Measurements from ENCODE around the gene ALOX15.
"Not testable (repeated sequence)": the region's sequence is repeated elsewhere in the genome, so short reads cannot be mapped to it uniquely, and the experiment has no call there.

ALOX15 gene

DNA sequence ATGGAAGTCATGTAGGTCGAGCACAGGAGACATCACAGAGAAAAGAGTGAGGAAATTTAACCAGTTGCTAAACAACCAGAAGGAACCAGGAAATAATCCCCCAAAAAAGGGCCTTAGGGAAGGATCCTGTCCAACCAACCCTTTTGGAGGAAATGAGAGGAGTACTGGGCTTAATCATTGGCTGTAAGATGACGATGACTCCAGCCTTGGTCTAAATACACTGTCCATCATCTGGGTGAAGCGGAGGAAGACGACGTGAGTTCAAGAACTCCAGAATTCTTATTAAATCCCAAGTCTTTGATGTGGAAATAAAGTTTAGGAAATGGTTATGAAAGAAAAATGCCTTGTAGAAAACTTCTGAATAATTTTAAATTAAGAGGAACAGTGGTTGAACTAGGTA, 11.5 kb upstream of the ALOX15 start:
- no peak for DNase-seq (ENCODE audit: low spot score)

GRCh38 chr17:4648741-4649140, 7.3 kb upstream of the ALOX15 start:
- DNase-seq (ENCODE audit: low spot score) = no peak

- DNase-seq (ENCODE audit: low spot score) = no peak
Measured at GRCh38 chr17:4645642-4646041, 4.2 kb upstream of the ALOX15 start.

- DNase-seq (ENCODE audit: low spot score) = no peak
Measured at GRCh38 chr17:4643676-4644075, 2.2 kb upstream of the ALOX15 start.

DNA sequence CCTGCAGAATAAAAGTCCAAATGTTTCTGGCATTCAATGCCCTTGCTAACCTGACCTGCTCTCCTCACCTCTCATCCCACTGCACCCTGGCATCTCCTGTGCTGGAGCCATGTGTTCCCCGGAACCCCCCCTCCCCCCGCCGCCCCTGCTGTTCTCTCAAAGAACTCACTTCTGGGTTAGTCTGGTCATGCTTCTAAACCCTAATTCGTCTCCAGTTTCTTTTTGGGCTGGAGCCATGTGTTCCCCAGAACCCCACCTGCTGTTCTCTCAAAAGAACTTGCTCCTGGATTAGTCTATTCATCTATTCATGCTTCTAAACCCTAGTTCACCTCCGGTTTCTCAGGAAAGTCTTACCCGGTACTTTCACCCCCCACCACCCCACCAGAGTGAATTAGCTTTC, 808 bp upstream of the ALOX15 start:
- no peak for DNase-seq (ENCODE audit: low spot score)

DNA sequence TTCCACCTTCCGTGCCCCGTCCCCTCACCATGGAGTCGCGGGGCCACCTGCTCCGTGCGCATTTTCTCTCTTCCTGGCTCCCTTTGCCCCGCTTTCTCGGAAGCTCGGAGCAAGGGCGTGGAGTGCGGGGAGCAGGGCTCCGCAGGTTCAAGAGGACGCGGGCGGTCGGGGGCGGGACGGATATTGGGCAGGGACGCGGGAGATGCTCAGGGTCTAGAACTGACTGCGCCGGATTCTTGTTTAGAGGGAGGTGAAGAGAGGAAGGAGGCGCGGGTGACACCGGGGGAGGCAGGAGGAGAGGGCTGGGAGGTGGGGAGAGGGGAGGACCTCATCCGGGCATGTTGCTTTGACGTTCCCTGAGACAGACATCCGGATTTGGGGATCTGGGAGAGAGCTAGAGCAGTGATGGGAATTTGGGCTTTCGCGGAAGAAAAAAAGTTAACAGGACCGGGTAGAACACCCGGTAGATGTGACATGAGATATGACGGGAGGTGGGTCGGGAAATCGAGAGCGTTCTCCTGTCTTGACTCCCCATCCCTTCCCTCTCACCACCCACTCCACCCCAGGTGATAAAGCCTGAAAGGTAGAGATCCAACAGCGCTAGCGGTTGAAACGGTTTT, 799 bp downstream of the ALOX15 start:
- DNase-seq (ENCODE audit: low spot score) = not testable (repeated sequence)

- DNase-seq (ENCODE audit: low spot score) = not testable (repeated sequence)
Measured at GRCh38 chr17:4639301-4640059, 2.0 kb downstream of the ALOX15 start.

DNA sequence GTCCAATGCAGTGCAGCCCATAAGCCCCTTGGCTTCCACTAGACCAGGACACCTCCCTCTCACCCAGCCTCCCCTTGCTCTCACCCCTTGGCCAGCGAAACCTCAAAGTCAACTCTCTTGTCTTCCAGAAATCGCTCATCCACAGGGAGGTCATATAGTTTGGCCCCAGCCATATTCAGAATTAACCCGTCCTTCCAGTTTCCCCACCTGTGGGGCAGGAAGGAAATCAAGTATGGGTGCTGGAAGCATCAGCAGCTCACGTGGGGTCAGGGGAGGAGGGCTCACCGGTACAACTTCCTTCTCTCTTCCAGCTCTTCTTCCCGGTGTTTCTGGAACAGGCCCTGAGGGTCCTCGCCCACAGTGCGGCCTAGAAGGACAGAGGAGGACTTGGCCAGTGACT, 2.7 kb downstream of the ALOX15 start:
- DNase-seq (ENCODE audit: low spot score) = not testable (repeated sequence)

DNA sequence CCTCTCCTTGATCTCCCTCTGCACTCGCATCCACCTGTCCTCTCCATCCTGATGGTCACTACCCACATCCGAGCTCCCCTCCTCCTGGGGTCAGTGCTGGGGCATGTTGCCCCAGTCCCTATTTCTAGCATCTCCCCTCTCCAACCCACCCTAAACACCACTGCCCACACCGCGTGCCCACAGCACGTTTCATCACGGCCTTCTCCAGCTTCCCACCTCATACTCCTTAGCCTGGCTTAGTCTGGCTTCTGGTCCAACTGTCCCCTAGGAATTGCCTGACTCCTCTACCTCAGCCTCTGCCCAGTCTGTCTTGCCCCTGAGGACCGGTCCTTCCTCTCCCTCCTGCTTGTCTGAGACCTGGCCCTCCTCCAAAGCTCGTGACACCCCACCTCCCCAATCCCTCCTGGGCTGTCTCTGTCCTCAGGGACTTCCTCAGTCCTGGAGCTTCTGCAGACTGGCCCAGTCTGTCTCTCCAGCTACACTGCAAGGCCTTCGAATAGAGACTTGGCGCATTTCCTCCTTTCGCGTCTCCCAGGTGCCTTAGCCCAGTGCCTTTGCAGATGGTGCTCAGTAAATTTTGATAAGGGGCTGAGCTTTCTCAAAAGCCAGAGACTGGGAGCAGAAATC, 4.9 kb downstream of the ALOX15 start:
- no peak for DNase-seq (ENCODE audit: low spot score)

GRCh38 chr17:4635823-4636375, 5.6 kb downstream of the ALOX15 start:
- no peak for DNase-seq (ENCODE audit: low spot score)

GRCh38 chr17:4634976-4635375, 6.5 kb downstream of the ALOX15 start:
- DNase-seq (ENCODE audit: low spot score) = no peak

DNA sequence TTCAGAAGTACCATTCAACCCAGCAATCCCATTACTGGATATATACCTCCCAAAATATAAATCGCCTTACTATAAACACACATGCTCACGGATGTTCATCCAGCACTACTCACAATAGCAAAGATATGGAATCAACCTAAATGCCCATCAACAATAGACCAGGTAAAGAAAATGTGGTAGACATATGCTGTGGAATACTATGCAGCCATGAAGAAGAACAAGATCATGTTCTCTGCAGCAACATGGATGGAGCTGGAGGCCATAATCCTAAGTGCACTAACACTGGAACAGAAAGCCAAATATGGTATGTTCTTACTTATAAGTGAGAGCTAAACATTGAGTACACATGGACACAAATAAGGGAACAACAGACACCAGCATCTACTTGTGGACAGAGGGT, 7.8 kb downstream of the ALOX15 start:
- DNase-seq (ENCODE audit: low spot score) = no peak

GRCh38 chr17:4632581-4632920, 8.9 kb downstream of the ALOX15 start:
- no peak for DNase-seq (ENCODE audit: low spot score)

DNA sequence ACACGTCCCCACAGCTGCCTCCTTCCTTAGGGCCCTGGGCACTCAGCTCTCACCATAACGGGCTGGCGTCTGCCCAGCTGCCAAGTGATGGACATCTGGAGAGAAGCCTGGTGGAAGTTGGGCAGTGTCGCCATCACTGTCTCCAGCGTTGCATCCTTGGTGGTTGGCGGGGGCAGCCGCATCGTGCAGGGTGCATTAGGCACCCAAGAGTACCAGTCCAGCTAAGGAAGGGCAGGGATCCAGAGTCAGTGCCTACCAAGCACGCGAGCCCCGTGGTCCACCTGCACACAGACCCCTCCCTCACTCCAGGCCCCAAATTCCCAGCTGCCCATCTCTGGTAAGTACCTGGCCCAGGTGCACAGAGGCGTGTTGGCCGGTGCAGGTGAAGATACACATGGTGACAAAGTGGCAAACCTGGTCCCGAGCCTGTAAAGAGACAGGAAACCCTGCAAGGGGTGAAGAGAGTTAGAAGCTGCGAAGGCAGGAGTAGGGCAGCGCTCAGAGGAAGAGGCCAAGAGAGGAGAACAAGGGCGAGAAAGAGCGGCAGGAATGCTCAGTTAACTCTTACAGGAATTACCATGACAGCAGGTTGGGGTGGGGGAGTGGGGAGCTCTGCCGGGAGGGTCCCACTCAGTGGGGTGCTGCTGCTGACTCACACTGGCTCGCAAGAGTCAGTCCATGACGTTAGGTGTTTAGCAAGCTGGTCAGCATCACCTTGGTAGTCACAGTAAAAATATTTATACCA, 9.5 kb downstream of the ALOX15 start:
- DNase-seq (ENCODE audit: low spot score) = no peak

GRCh38 chr17:4631431-4631830, 10.0 kb downstream of the ALOX15 start:
- DNase-seq (ENCODE audit: low spot score) = no peak

- DNase-seq (ENCODE audit: low spot score) = peak; percentile 5
Measured at GRCh38 chr17:4626734-4627256, 14.7 kb downstream of the ALOX15 start.

GRCh38 chr17:4625181-4625617, 16.3 kb downstream of the ALOX15 start:
- no peak for DNase-seq (ENCODE audit: low spot score)

- not testable (repeated sequence) for DNase-seq (ENCODE audit: low spot score)
Measured at GRCh38 chr17:4624451-4624911, 17.0 kb downstream of the ALOX15 start.

DNA sequence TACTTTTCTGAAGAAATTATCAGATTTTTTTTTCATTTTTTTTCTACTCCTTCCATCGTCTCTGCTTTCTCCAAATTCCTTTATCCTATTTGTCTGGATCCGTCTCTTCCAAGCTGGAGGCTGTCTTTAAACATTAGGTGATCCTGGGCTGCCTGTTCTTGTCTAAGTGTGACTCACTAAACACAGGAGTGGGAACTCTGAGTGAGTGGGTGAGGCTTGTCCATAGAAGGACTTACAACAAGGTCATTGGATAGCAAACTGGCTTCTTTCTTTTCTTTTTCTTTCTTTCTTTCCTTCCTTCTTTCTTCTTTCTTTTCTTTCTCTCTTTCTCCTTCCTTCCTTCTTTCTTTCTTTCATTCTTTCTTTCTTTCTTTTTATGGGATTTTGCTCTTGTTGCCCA, 18.2 kb downstream of the ALOX15 start:
- no peak for DNase-seq (ENCODE audit: low spot score)

- no peak for DNase-seq (ENCODE audit: low spot score)
Measured at GRCh38 chr17:4622375-4622774, 19.1 kb downstream of the ALOX15 start.

GRCh38 chr17:4620531-4621101, 20.9 kb downstream of the ALOX15 start:
- DNase-seq (ENCODE audit: low spot score) = no peak

Data from hematopoietic multipotent progenitor cell treated with erythropoietin and hydrocortisone succinate and interleukin-3 and kit ligand, for 15 days (in vitro differentiated cells).